HepG2 (cell line): Measurements from ENCODE around the gene OGFOD3. TPM values are rescaled to one million over a fixed set of nuclear protein-coding genes. Genes with fewer than 3 reads are reported as not detected.

Experiments
- ATF2 ChIP-seq: sonication (generic); formaldehyde crosslinking; IDR thresholded peaks from 2 replicates; pipeline ENCODE4 v1.4.0; 2020; ENCODE audit warnings: missing genetic modification reagents
- CBX2 ChIP-seq, 2 experiments: fragments of 200-600 bp in 1 of 2; sonication (generic); formaldehyde crosslinking in 1 of 2; IDR thresholded peaks; 2 replicates each; pipeline versions ENCODE4 v1.7.0 to v1.8.1; 2018 to 2022; ENCODE audit warnings: low read depth in 2 of 2, low read length in 1 of 2, mild to moderate bottlenecking in 1 of 2, missing genetic modification reagents in 1 of 2
- GFI1 ChIP-seq: sonication (generic); formaldehyde crosslinking; IDR thresholded peaks from 2 replicates; pipeline ENCODE4 v1.5.0; 2020; ENCODE audit warnings: missing genetic modification reagents, mild to moderate bottlenecking, borderline replicate concordance
- JUN ChIP-seq: sonication (generic); formaldehyde crosslinking; IDR thresholded peaks from 2 replicates; pipeline ENCODE4 v1.4.0; 2020; ENCODE audit warnings: mild to moderate bottlenecking, missing genetic modification reagents
- KMT2A ChIP-seq: sonication (generic); formaldehyde crosslinking; IDR thresholded peaks from 2 replicates; pipeline ENCODE4 v1.4.0; 2020; ENCODE audit warnings: missing genetic modification reagents
- MTA1 ChIP-seq: sonication (generic); formaldehyde crosslinking; IDR thresholded peaks from 2 replicates; pipeline ENCODE4 v1.4.0; 2020; ENCODE audit warnings: missing genetic modification reagents, mild to moderate bottlenecking, borderline replicate concordance
- MYC ChIP-seq: sonication (generic); formaldehyde crosslinking; IDR thresholded peaks from 2 replicates; pipeline ENCODE4 v1.9.0; 2021; ENCODE audit warnings: missing genetic modification reagents, borderline replicate concordance
- NR3C1 ChIP-seq: sonication (generic); formaldehyde crosslinking; IDR thresholded peaks from 2 replicates; pipeline ENCODE4 v1.4.0; 2020; ENCODE audit warnings: missing genetic modification reagents
- TOPORS ChIP-seq: sonication (generic); formaldehyde crosslinking; IDR thresholded peaks from 2 replicates; pipeline ENCODE4 v1.8.0; 2023; ENCODE audit warnings: mild to moderate bottlenecking, missing genetic modification reagents
- ZBTB7A ChIP-seq: sonication (generic); formaldehyde crosslinking; IDR thresholded peaks from 2 replicates; pipeline ENCODE4 v1.8.0; 2022; ENCODE audit warnings: mild to moderate bottlenecking, missing genetic modification reagents
- ZMAT3 ChIP-seq: sonication (generic); formaldehyde crosslinking; conservative IDR thresholded peaks from 2 replicates; pipeline ENCODE4 v1.7.0; 2021; ENCODE audit warnings: missing genetic modification reagents
- ZNF138 ChIP-seq: sonication (generic); formaldehyde crosslinking; IDR thresholded peaks from 2 replicates; pipeline ENCODE4 v1.5.0; 2020; ENCODE audit warnings: mild to moderate bottlenecking, low read depth, missing genetic modification reagents
- ZNF383 ChIP-seq: sonication (generic); formaldehyde crosslinking; IDR thresholded peaks from 2 replicates; pipeline ENCODE4 v1.4.0; 2020; ENCODE audit warnings: missing genetic modification reagents, mild to moderate bottlenecking, borderline replicate concordance
- ZNF558 ChIP-seq: sonication (generic); formaldehyde crosslinking; IDR thresholded peaks from 2 replicates; pipeline ENCODE4 v1.9.0; 2022; ENCODE audit warnings: mild to moderate bottlenecking, missing genetic modification reagents, borderline replicate concordance
- ZNF564 ChIP-seq: sonication (generic); formaldehyde crosslinking; IDR thresholded peaks from 2 replicates; pipeline ENCODE4 v1.8.1; 2023; ENCODE audit warnings: mild to moderate bottlenecking, missing genetic modification reagents
- ZNF580 ChIP-seq: IDR thresholded peaks from 2 replicates; pipeline ENCODE4 v1.6.1; 2016; ENCODE audit warnings: low read depth, borderline replicate concordance
- ZNF703 ChIP-seq: sonication (generic); formaldehyde crosslinking; IDR thresholded peaks from 2 replicates; pipeline ENCODE4 v1.5.1; 2020; ENCODE audit warnings: missing genetic modification reagents, mild to moderate bottlenecking, moderate library complexity, borderline replicate concordance
- ZSCAN9 ChIP-seq: IDR thresholded peaks from 2 replicates; pipeline ENCODE4 v1.6.1; 2016; ENCODE audit warnings: borderline replicate concordance
- polyA plus RNA-seq, 8 experiments: library from polyadenylated mRNA; depleted of rRNA in 3 of 8; stranded (reverse) in 7 of 8; unstranded in 1 of 8; fragments of >200 nt; fragmentation: Illumina TruSeq in 4 of 8; extraction: Trizol in 4 of 8; gene quantifications; 2 replicates each; pipeline versions ENCODE4 v1.2.1 to v1.2.3, GENCODE V29; 2011 to 2016; ENCODE audit warnings: low read depth in 4 of 8, missing spikeins in 1 of 8, mixed read lengths in 1 of 8; ENCODE audit not compliant: insufficient read depth in 1 of 8
- total RNA-seq, 5 experiments: library from RNA; depleted of rRNA; stranded (reverse); fragments of >200 nt; fragmentation: Illumina TruSeq; extraction: Trizol; gene quantifications; 2 replicates each; pipeline ENCODE4 v1.2.3, GENCODE V29; 2016; ENCODE audit warnings: low read depth in 1 of 5
- TF ChIP-seq, protein P1 (sequence below): sonication (generic); formaldehyde crosslinking; IDR thresholded peaks from 2 replicates; pipeline ENCODE4 v1.4.0; 2020; ENCODE audit warnings: missing genetic modification reagents
- TF ChIP-seq, protein P2 (sequence below): sonication (generic); formaldehyde crosslinking; IDR thresholded peaks from 2 replicates; pipeline ENCODE4 v1.8.1; 2023; ENCODE audit warnings: mild to moderate bottlenecking, missing genetic modification reagents
- TF ChIP-seq, protein P3 (sequence below): sonication (generic); formaldehyde crosslinking; IDR thresholded peaks from 2 replicates; pipeline ENCODE4 v1.4.0; 2020; ENCODE audit warnings: missing genetic modification reagents

OGFOD3 gene
- total and polyA plus RNA-seq, 2 of the 13 experiments (the other 11 are each of a cell fraction or from before 2014, with no cell fraction given): 40.0 to 42.1 TPM

- TF ChIP-seq, protein P1, sequence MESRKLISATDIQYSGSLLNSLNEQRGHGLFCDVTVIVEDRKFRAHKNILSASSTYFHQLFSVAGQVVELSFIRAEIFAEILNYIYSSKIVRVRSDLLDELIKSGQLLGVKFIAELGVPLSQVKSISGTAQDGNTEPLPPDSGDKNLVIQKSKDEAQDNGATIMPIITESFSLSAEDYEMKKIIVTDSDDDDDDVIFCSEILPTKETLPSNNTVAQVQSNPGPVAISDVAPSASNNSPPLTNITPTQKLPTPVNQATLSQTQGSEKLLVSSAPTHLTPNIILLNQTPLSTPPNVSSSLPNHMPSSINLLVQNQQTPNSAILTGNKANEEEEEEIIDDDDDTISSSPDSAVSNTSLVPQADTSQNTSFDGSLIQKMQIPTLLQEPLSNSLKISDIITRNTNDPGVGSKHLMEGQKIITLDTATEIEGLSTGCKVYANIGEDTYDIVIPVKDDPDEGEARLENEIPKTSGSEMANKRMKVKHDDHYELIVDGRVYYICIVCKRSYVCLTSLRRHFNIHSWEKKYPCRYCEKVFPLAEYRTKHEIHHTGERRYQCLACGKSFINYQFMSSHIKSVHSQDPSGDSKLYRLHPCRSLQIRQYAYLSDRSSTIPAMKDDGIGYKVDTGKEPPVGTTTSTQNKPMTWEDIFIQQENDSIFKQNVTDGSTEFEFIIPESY (CRISPR knock-in tag): peak; percentile 66; the same call in 1 of the 2 replicates
- TF ChIP-seq ATF2 (CRISPR knock-in tag) (peak; percentile 71), ZMAT3 (CRISPR knock-in tag) (peak; percentile 86; the same call in 1 of the 2 replicates), MTA1 (CRISPR knock-in tag) (peak; percentile 95; the same call in 1 of the 2 replicates), ZNF383 (CRISPR knock-in tag) (no peak), JUN (CRISPR knock-in tag) (peak; percentile 79), ZNF138 (CRISPR knock-in tag) (peak; percentile 50; the same call in 1 of the 2 replicates), ZNF703 (CRISPR knock-in tag) (peak; percentile 87), ZNF580 (CRISPR knock-in tag) (peak; percentile 96), MYC (CRISPR knock-in tag) (peak; percentile 91), GFI1 (CRISPR knock-in tag) (peak; percentile 69; the same call in 1 of the 2 replicates), CBX2 (IDR thresholded peaks at IDR 0.05; ENCODE audit: low read depth, low read length) (no peak), CBX2 (CRISPR knock-in tag; IDR thresholded peaks at IDR 0.05; ENCODE audit: low read depth) (no peak), ZBTB7A (CRISPR knock-in tag) (peak; percentile 95), NR3C1 (CRISPR knock-in tag) (no peak), ZSCAN9 (CRISPR knock-in tag) (peak; percentile 74; the same call in 1 of the 2 replicates), KMT2A (CRISPR knock-in tag) (peak; percentile 69), ZNF564 (CRISPR knock-in tag) (peak; percentile 74; the same call in 1 of the 2 replicates), TOPORS (peak; percentile 87), ZNF558 (CRISPR knock-in tag) (no peak)
- TF ChIP-seq, protein P2, sequence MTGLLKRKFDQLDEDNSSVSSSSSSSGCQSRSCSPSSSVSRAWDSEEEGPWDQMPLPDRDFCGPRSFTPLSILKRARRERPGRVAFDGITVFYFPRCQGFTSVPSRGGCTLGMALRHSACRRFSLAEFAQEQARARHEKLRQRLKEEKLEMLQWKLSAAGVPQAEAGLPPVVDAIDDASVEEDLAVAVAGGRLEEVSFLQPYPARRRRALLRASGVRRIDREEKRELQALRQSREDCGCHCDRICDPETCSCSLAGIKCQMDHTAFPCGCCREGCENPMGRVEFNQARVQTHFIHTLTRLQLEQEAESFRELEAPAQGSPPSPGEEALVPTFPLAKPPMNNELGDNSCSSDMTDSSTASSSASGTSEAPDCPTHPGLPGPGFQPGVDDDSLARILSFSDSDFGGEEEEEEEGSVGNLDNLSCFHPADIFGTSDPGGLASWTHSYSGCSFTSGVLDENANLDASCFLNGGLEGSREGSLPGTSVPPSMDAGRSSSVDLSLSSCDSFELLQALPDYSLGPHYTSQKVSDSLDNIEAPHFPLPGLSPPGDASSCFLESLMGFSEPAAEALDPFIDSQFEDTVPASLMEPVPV: peak; percentile 93
- TF ChIP-seq, protein P3, sequence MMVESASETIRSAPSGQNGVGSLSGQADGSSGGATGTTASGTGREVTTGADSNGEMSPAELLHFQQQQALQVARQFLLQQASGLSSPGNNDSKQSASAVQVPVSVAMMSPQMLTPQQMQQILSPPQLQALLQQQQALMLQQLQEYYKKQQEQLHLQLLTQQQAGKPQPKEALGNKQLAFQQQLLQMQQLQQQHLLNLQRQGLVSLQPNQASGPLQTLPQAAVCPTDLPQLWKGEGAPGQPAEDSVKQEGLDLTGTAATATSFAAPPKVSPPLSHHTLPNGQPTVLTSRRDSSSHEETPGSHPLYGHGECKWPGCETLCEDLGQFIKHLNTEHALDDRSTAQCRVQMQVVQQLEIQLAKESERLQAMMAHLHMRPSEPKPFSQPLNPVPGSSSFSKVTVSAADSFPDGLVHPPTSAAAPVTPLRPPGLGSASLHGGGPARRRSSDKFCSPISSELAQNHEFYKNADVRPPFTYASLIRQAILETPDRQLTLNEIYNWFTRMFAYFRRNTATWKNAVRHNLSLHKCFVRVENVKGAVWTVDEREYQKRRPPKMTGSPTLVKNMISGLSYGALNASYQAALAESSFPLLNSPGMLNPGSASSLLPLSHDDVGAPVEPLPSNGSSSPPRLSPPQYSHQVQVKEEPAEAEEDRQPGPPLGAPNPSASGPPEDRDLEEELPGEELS (CRISPR knock-in tag): peak; percentile 65; the same call in 1 of the 2 replicates
Observed at GRCh38 chr17:82370471-82371332, 47.7 kb downstream of the OGFOD3 start (continued).
